IPS-20b (cell line): ENCODE data around the gene ARHGAP44.

ENCODE experiments used
- H3K27ac ChIP-seq: one replicate; pipeline ENCODE4 v1.5.1; 2013; ENCODE audit warnings: low read length
- H3K27me3 ChIP-seq: 2 replicates; pipeline ENCODE4 v1.6.1; 2013; ENCODE audit warnings: mild to moderate bottlenecking, low read length, inconsistent platforms; ENCODE audit not compliant: insufficient read depth
- H3K36me3 ChIP-seq: 2 replicates; pipeline ENCODE4 v1.6.1; 2013; ENCODE audit warnings: low read depth, mild to moderate bottlenecking, inconsistent platforms, low read length, moderate library complexity; ENCODE audit not compliant: insufficient read depth
- H3K4me1 ChIP-seq: 2 replicates; pipeline ENCODE4 v1.6.1; 2013; ENCODE audit warnings: mild to moderate bottlenecking, control low read depth, inconsistent platforms, low read length, moderate library complexity; ENCODE audit not compliant: insufficient read depth
- H3K4me3 ChIP-seq: 2 replicates; pipeline ENCODE4 v1.5.1; 2013; ENCODE audit warnings: mild to moderate bottlenecking, low read length, inconsistent platforms
- H3K9ac ChIP-seq: 2 replicates; pipeline ENCODE4 v1.6.1; 2013; ENCODE audit warnings: low read depth, mild to moderate bottlenecking, inconsistent platforms, low read length, moderate library complexity
- H3K9me3 ChIP-seq: 2 replicates; pipeline ENCODE4 v1.6.1; 2013; ENCODE audit warnings: mild to moderate bottlenecking, low read depth, low read length, inconsistent platforms; ENCODE audit not compliant: insufficient read depth

ARHGAP44 gene

GRCh38 chr17:13016881-13017654 is 227.8 kb downstream of the ARHGAP44 start:
- no peak overlapping the region for H3K27ac ChIP-seq
- H3K27me3 ChIP-seq = no peaks in the 10 kb centered on the region
- H3K4me3 ChIP-seq = peak overlapping the region; percentile 84
- H3K9ac ChIP-seq = peak overlapping the region; percentile 81; the same call in 1 of the 2 replicates
- H3K9me3 ChIP-seq = no peaks in the 10 kb centered on the region
- H3K36me3 ChIP-seq = peaks cover 49% of the 10 kb centered on the region
- peaks cover 3% of the 10 kb centered on the region; the same call in 1 of the 2 replicates for H3K4me1 ChIP-seq

DNA sequence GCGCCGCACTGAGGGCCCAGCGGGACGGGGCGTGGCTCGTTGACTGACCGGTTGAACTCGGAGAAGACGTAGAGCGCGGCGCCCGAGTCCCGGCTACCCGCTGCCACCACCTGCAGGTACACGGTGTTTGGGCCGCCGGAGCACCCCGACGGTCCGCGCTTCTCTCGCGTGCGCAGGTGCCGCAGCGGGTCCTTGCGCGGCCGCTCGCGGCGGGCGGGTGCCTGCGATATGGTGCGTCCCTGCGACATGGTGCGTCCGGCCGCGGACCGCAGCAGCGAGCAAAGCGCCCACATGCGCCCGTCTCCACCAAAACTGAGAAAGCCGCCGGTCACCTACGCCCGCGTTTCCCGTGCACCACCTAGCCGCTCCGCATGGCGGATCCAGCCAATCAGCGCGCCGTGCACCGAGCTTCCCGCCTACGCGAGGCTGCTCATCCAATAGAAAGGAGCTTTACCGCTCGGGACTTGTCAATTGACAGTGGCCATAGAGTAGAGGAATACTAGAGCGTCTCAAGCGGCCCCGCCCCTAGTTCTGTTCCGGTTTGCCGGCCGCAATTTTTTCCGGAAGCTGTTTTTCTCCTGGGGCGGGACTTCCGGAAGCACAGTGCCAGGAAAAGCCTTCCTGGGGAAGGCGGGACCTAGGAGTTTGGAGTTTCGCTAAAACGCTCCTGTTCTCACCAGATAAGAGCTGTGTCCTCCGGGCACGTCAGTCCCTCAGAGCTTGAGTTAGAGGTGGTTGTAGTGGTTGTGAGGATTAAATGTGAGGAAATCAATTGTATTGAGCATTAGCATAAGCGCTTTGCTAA is 228.6 kb downstream of the ARHGAP44 start, which contains the start of gene ELAC2:
ELAC2 (minus strand) TSS at position 373 of the 805 bp plus-strand sequence; CDS start at position 293, 80 bp downstream.
- peak within 1 kb of the TSS; percentile 84 for H3K4me3 ChIP-seq
- H3K36me3 ChIP-seq = peaks cover 41% of the 10 kb centered on the region
- peaks cover 3% of the 10 kb centered on the region; the same call in 1 of the 2 replicates for H3K4me1 ChIP-seq
- H3K27me3 ChIP-seq = no peaks in the 10 kb centered on the region
- no peaks in the 10 kb centered on the region for H3K9me3 ChIP-seq
- peak within 1 kb of the TSS; percentile 40 for H3K27ac ChIP-seq
- H3K9ac ChIP-seq = peak within 1 kb of the TSS; percentile 81

DNA sequence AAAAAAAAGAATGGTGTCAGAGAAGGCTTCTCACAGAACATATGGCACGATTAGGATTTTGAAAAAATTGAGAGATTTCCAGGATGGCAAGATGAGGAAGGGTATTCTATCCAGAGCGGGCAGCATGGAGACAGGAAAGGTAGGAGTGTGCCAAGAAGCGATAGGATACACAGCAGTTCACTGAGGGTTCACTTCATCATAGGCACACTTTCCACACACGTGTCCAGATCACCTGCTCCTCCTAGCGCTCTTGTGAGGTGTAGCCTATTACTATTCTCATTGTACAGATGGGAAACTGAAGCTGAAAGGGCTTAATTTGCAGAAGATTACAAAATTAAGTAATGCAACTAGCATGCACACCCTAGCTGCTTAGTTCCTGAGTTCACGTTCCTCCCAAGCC is 234.7 kb downstream of the ARHGAP44 start:
- Histone ChIP-seq H3K4me1 (no peaks in the 10 kb centered on the region; the same call in 1 of the 2 replicates), H3K27ac (no peak overlapping the region), H3K36me3 (no peaks in the 10 kb centered on the region), H3K9me3 (no peaks in the 10 kb centered on the region), H3K27me3 (no peaks in the 10 kb centered on the region), H3K9ac (peak overlapping the region; percentile 33; the same call in 1 of the 2 replicates), H3K4me3 (no peak overlapping the region; the same call in 1 of the 2 replicates)

- H3K4me3 ChIP-seq = peak overlapping the region; percentile 51; the same call in 1 of the 2 replicates
- peak overlapping the region; percentile 33; the same call in 1 of the 2 replicates for H3K9ac ChIP-seq
Measured at GRCh38 chr17:13024526-13025257, 235.4 kb downstream of the ARHGAP44 start.

DNA sequence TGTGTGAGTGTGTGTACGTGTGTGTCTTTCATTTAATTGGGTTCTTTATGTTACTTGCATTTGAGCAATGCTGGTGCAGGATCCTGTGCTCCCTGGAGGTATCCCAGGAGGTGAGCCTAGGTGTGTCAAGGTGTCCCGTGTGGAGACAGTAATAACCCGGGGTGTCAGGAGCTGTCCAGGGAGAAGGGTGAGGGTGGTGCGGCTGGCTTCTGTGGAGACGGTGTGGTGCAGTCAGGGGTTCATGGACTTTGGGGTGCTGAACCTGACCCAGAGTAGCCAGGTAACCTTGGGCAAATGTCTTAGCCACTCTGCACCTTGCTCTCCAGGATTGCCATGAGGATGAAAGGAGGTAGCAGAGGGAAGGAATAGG is 235.9 kb downstream of the ARHGAP44 start:
- no peak overlapping the region for H3K27ac ChIP-seq
- H3K4me3 ChIP-seq = no peak overlapping the region
- no peaks in the 10 kb centered on the region; the same call in 1 of the 2 replicates for H3K4me1 ChIP-seq
- H3K9me3 ChIP-seq = no peaks in the 10 kb centered on the region
- no peaks in the 10 kb centered on the region for H3K27me3 ChIP-seq
- no peaks in the 10 kb centered on the region for H3K36me3 ChIP-seq
- H3K9ac ChIP-seq = no peak overlapping the region

More at GRCh38 chr17:13024526-13025257, 235.4 kb downstream of the ARHGAP44 start:
- no peaks in the 10 kb centered on the region for H3K9me3 ChIP-seq
- no peak overlapping the region for H3K27ac ChIP-seq
- no peaks in the 10 kb centered on the region for H3K36me3 ChIP-seq
- no peaks in the 10 kb centered on the region; the same call in 1 of the 2 replicates for H3K4me1 ChIP-seq
- H3K27me3 ChIP-seq = no peaks in the 10 kb centered on the region

- H3K27me3 ChIP-seq = no peaks in the 10 kb centered on the region
- H3K36me3 ChIP-seq = no peaks in the 10 kb centered on the region
- H3K9me3 ChIP-seq = no peaks in the 10 kb centered on the region
- no peak overlapping the region for H3K27ac ChIP-seq
- H3K9ac ChIP-seq = no peak overlapping the region
- no peak overlapping the region for H3K4me3 ChIP-seq
- H3K4me1 ChIP-seq = no peaks in the 10 kb centered on the region; the same call in 1 of the 2 replicates
Measured at GRCh38 chr17:13025687-13026086, 236.4 kb downstream of the ARHGAP44 start.

GRCh38 chr17:13027246-13027645 is 237.9 kb downstream of the ARHGAP44 start:
- Histone ChIP-seq H3K4me3 (no peak overlapping the region), H3K36me3 (no peaks in the 10 kb centered on the region), H3K27ac (no peak overlapping the region), H3K9ac (no peak overlapping the region), H3K27me3 (no peaks in the 10 kb centered on the region), H3K9me3 (no peaks in the 10 kb centered on the region), H3K4me1 (no peaks in the 10 kb centered on the region; the same call in 1 of the 2 replicates)

DNA sequence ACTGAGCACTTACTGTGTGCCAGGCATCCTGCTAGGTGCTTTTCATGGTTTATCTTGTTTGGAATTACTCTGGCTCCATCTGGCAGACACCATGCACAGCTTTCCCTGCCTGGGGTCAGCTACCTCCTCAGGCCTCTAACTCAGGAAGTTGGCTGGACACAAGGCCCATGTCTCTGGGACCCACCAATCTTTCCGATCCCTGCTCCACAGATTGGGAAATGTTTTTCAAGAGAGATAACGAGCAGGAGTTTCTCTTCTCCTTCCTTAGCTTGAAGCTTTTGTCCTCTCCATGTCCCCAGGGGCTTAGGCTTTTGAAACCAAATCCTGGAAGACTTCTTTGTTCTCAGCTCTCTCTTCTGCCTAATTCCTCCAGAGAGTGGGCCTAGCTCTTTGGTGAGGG is 240.0 kb downstream of the ARHGAP44 start:
- no peaks in the 10 kb centered on the region for H3K36me3 ChIP-seq
- no peak overlapping the region for H3K27ac ChIP-seq
- H3K27me3 ChIP-seq = no peaks in the 10 kb centered on the region
- no peak overlapping the region for H3K9ac ChIP-seq
- H3K9me3 ChIP-seq = no peaks in the 10 kb centered on the region
- H3K4me3 ChIP-seq = no peak overlapping the region
- no peaks in the 10 kb centered on the region; the same call in 1 of the 2 replicates for H3K4me1 ChIP-seq

- no peak overlapping the region for H3K27ac ChIP-seq
- no peaks in the 10 kb centered on the region for H3K4me1 ChIP-seq
- H3K9ac ChIP-seq = no peak overlapping the region
- no peaks in the 10 kb centered on the region for H3K36me3 ChIP-seq
- H3K4me3 ChIP-seq = no peak overlapping the region
- H3K9me3 ChIP-seq = no peaks in the 10 kb centered on the region
- no peaks in the 10 kb centered on the region for H3K27me3 ChIP-seq
Measured at GRCh38 chr17:13030056-13030455, 240.8 kb downstream of the ARHGAP44 start.

DNA sequence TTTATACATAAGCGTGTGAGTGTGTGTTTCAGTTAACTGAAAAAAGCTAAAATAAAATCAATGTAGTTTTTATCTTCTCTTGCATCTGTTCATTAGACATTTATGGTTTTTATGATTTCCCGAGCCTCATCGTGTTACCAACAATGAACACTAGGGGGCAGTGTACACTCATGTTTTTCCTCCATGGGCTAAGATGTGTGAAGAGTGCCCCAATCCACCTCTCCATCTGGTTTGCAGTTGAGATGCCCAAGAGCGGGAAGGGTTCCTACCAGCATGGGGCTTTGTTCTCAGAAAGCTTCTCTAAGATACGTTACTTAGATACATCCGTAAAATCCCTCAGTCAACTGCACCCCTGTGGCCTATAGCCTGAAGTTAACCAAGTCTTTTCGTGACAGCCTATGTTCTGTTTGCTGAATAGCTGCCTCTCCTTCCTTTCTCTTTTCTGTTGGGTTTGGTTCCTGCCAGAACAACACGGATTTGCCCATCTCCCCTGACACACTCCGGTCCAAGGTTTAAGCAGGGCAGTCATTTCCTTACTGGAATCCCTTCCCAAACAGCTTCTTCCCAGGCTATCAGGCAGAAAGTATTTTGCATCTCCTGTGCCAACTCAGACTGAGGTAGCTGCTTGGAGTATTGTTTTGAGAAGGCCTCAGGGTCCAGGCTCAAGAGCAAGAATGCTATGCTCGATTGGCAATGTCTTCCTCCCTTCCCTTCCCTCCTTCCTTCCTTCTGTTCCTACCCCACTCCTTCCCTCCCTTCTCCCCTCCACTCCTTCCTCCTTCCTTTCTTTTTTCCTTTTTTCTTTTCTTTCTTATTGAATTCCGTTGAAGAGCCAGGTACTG is 241.4 kb downstream of the ARHGAP44 start:
- no peak overlapping the region for H3K4me3 ChIP-seq
- no peak overlapping the region for H3K27ac ChIP-seq
- no peaks in the 10 kb centered on the region for H3K27me3 ChIP-seq
- no peak overlapping the region for H3K9ac ChIP-seq
- no peaks in the 10 kb centered on the region for H3K4me1 ChIP-seq
- no peaks in the 10 kb centered on the region for H3K36me3 ChIP-seq
- H3K9me3 ChIP-seq = no peaks in the 10 kb centered on the region; the same call in 1 of the 2 replicates
